ENCODE measurements around the gene LETM1. TPM values are rescaled to one million over a fixed set of nuclear protein-coding genes. Genes with fewer than 3 reads are reported as not detected.

The LETM1 gene
- total RNA-seq, 1 experiment from 2014 or later = 67.3 TPM

GRCh38 chr4:1883583-1883982, 27.6 kb upstream of the LETM1 start (continued):
- TF ChIP-seq CTCF (IDR thresholded peaks at IDR 0.05 in 2 of 3, conservative IDR thresholded peaks at IDR 0.05 in 1 of 3; ENCODE audit: borderline replicate concordance in 1 of 3, insufficient read depth in 1 of 3, low read depth in 2 of 3, low read length in 2 of 3) (no peak), ZFX (IDR thresholded peaks at IDR 0.05) (no peak), EZH2 (IDR thresholded peaks at IDR 0.05) (no peak), ELF1 (IDR thresholded peaks at IDR 0.05; ENCODE audit: borderline replicate concordance, low read depth) (no peak), EGR1 (IDR thresholded peaks at IDR 0.05; ENCODE audit: low read depth) (no peak), TCF7L2 (IDR thresholded peaks at IDR 0.05; ENCODE audit: borderline replicate concordance, extremely low read depth, insufficient read depth, insufficient read length) (no peak)

- no peak for ATAC-seq
- H3K79me2 ChIP-seq (ENCODE audit: insufficient read depth, low read length) = peaks cover 99% of the 10 kb centered on the region
- no peak overlapping the region for H3K4me3 ChIP-seq (replicated peaks in 1 of 2; ENCODE audit: low read depth in 1 of 2, low read length in 2 of 2)
- TF ChIP-seq, protein P1, sequence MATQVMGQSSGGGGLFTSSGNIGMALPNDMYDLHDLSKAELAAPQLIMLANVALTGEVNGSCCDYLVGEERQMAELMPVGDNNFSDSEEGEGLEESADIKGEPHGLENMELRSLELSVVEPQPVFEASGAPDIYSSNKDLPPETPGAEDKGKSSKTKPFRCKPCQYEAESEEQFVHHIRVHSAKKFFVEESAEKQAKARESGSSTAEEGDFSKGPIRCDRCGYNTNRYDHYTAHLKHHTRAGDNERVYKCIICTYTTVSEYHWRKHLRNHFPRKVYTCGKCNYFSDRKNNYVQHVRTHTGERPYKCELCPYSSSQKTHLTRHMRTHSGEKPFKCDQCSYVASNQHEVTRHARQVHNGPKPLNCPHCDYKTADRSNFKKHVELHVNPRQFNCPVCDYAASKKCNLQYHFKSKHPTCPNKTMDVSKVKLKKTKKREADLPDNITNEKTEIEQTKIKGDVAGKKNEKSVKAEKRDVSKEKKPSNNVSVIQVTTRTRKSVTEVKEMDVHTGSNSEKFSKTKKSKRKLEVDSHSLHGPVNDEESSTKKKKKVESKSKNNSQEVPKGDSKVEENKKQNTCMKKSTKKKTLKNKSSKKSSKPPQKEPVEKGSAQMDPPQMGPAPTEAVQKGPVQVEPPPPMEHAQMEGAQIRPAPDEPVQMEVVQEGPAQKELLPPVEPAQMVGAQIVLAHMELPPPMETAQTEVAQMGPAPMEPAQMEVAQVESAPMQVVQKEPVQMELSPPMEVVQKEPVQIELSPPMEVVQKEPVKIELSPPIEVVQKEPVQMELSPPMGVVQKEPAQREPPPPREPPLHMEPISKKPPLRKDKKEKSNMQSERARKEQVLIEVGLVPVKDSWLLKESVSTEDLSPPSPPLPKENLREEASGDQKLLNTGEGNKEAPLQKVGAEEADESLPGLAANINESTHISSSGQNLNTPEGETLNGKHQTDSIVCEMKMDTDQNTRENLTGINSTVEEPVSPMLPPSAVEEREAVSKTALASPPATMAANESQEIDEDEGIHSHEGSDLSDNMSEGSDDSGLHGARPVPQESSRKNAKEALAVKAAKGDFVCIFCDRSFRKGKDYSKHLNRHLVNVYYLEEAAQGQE (IDR thresholded peaks at IDR 0.05; ENCODE audit: low read depth) = no peak
- TF ChIP-seq TCF7L2 (IDR thresholded peaks at IDR 0.05; ENCODE audit: borderline replicate concordance, extremely low read depth, insufficient read depth, insufficient read length) (no peak), SP1 (IDR thresholded peaks at IDR 0.05; ENCODE audit: low read depth) (no peak), POLR2A (IDR thresholded peaks at IDR 0.05; ENCODE audit: borderline replicate concordance, extremely low read depth, insufficient read depth, insufficient read length) (no peak), CBX3 (IDR thresholded peaks at IDR 0.05; ENCODE audit: low read depth) (no peak), CTCF (IDR thresholded peaks at IDR 0.05 in 2 of 3, conservative IDR thresholded peaks at IDR 0.05 in 1 of 3; ENCODE audit: borderline replicate concordance in 1 of 3, insufficient read depth in 1 of 3, low read depth in 2 of 3, low read length in 2 of 3) (no peak), SRF (IDR thresholded peaks at IDR 0.05; ENCODE audit: low read depth) (no peak), EZH2phosphoT487 (IDR thresholded peaks at IDR 0.05; ENCODE audit: borderline replicate concordance) (no peak), FOSL1 (IDR thresholded peaks at IDR 0.05; ENCODE audit: low read depth) (no peak), SIN3A (IDR thresholded peaks at IDR 0.05; ENCODE audit: low read depth) (no peak), ELF1 (IDR thresholded peaks at IDR 0.05; ENCODE audit: borderline replicate concordance, low read depth) (no peak), ZFX (IDR thresholded peaks at IDR 0.05) (no peak), ATF3 (IDR thresholded peaks at IDR 0.05) (no peak)
- TF ChIP-seq, protein P2, sequence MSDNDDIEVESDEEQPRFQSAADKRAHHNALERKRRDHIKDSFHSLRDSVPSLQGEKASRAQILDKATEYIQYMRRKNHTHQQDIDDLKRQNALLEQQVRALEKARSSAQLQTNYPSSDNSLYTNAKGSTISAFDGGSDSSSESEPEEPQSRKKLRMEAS (IDR thresholded peaks at IDR 0.05) = no peak
These were observed 26.9 kb upstream of the LETM1 start for GRCh38 chr4:1882850-1883271.

More at GRCh38 chr4:1882850-1883271, 26.9 kb upstream of the LETM1 start:
- Histone ChIP-seq H3K9me2 (ENCODE audit: insufficient read depth) (no peaks in the 10 kb centered on the region), H3K9me3 (ENCODE audit: control insufficient read depth in 1 of 2, insufficient read depth in 1 of 2, low read depth in 1 of 2, low read length in 2 of 2) (no peaks in the 10 kb centered on the region), H3K9ac (ENCODE audit: low read length) (no peak overlapping the region), H2AFZ (ENCODE audit: low read depth, low read length, poor library complexity, severe bottlenecking) (no peak overlapping the region), H4K20me1 (ENCODE audit: insufficient read depth) (peaks cover 10% of the 10 kb centered on the region; the same call in 1 of the 2 replicates), H3K36me3 (ENCODE audit: control insufficient read depth in 1 of 2, insufficient read depth in 2 of 2, low read length in 2 of 2) (0 out of 4 replicates have a peak, but pooled peaks cover 0 to 5% of the 10 kb centered on the region in 2 experiments), H3K27ac (ENCODE audit: low read depth, low read length) (no peak overlapping the region), H3K4me1 (ENCODE audit: control insufficient read depth in 1 of 2, insufficient read depth in 2 of 2, low read length in 2 of 2) (peaks cover 0 to 5% of the 10 kb centered on the region in 2 experiments; a peak in 1 of 4 replicates), H3K4me2 (ENCODE audit: low read length) (no peak overlapping the region), H3K27me3 (ENCODE audit: insufficient read depth, low read length) (no peaks in the 10 kb centered on the region)
- RAD21 ChIA-PET (ENCODE audit: low non-redundant PET in 1 of 2, low total read pairs in 2 of 2, uncharacterized antibody in 2 of 2, unreplicated experiment in 2 of 2) = interaction anchor here in 1 of 2 experiments (0.7 kb wide), 1 partner anchor 23 kb away, joined by 5 read pairs; no protein-coding TSS in a partner anchor
- no TSS peak for BruUV-seq (replicated peaks)
- CTCF ChIA-PET = no interaction called here
- intact Hi-C loops (cut with micrococcal nuclease) = no loop called here
- DNase-seq (ENCODE audit: low read depth, low spot score) = no peak
- POLR2A ChIA-PET = interaction anchor here (0.7 kb wide), 1 partner anchor 14 kb away, joined by 3 read pairs; no protein-coding TSS in a partner anchor
